ENCODE measurements around the gene UBXN6. TPM values are rescaled to one million over a fixed set of nuclear protein-coding genes. Genes with fewer than 3 reads are reported as not detected.

Gene UBXN6
- total RNA-seq, 4 donors from 2014 or later, result 40.7 to 72.9 (median 50.8) TPM

- intact Hi-C loops (cut with DNase I), result no loop called here
- TF ChIP-seq POLR2A (IDR thresholded peaks at IDR 0.05) (no peak), CTCF (IDR thresholded peaks at IDR 0.05) (no peak)
- Histone ChIP-seq H3K36me3 (peaks cover 0 to 37% (median 0%) of the 10 kb centered on the region in 3 donors), H3K9me3 (no peaks in the 10 kb centered on the region), H3K27ac (no peak overlapping the region), H3K4me1 (peaks cover 0 to 12% (median 0%) of the 10 kb centered on the region in 3 donors), H3K4me3 (no peak overlapping the region), H3K27me3 (no peaks in the 10 kb centered on the region)
- WGBS, 2 donors, result 84 to 85% methylated on average over 15 to 16 of the region's 16 CpGs
- DNase-seq, result no peak
Observed at GRCh38 chr19:4423416-4424126, 34.0 kb downstream of the UBXN6 start.

GRCh38 chr19:4416268-4416667, 41.3 kb downstream of the UBXN6 start:
- no peak for TF ChIP-seq CTCF (IDR thresholded peaks at IDR 0.05)
- no peak for TF ChIP-seq POLR2A (IDR thresholded peaks at IDR 0.05)
- Histone ChIP-seq H3K27ac (no peak overlapping the region), H3K9me3 (no peaks in the 10 kb centered on the region), H3K27me3 (no peaks in the 10 kb centered on the region), H3K4me1 (peaks cover 0 to 27% (median 0%) of the 10 kb centered on the region in 3 donors), H3K36me3 (peaks cover 0 to 21% (median 0%) of the 10 kb centered on the region in 3 donors), H3K4me3 (no peak overlapping the region)
- WGBS, 2 donors, result 86 to 91% methylated on average over 8 to 9 of the region's 9 CpGs
- intact Hi-C loops (cut with DNase I), result no loop called here
- no peak for DNase-seq

GRCh38 chr19:4415352-4415751, 42.2 kb downstream of the UBXN6 start:
- H3K4me1 ChIP-seq, result peaks cover 0 to 20% (median 0%) of the 10 kb centered on the region in 3 donors
- no peak overlapping the region for H3K4me3 ChIP-seq
- WGBS, 2 donors, result 66 to 83% methylated on average over 8 to 10 of the region's 10 CpGs
- no peak for DNase-seq
- no peaks in the 10 kb centered on the region for H3K27me3 ChIP-seq
- H3K27ac ChIP-seq, result peak overlapping the region in 2 of 4 donors; percentile 25 to 61
- H3K36me3 ChIP-seq, result peaks cover 0 to 27% (median 0%) of the 10 kb centered on the region in 3 donors
- intact Hi-C loops (cut with DNase I), result no loop called here
- no peak for TF ChIP-seq CTCF (IDR thresholded peaks at IDR 0.05)
- no peak for TF ChIP-seq POLR2A (IDR thresholded peaks at IDR 0.05)
- H3K9me3 ChIP-seq, result no peaks in the 10 kb centered on the region

- WGBS, 2 donors, result 55 to 58% methylated on average over 9 of the region's 9 CpGs
- no peak for DNase-seq
- TF ChIP-seq POLR2A (IDR thresholded peaks at IDR 0.05), result no peak
- no peak for TF ChIP-seq CTCF (IDR thresholded peaks at IDR 0.05)
Observed at GRCh38 chr19:4414800-4415321, 42.7 kb downstream of the UBXN6 start.

GRCh38 chr19:4414144-4414799, 43.3 kb downstream of the UBXN6 start:
- Histone ChIP-seq H3K27me3 (no peaks in the 10 kb centered on the region), H3K9me3 (no peaks in the 10 kb centered on the region), H3K4me3 (no peak overlapping the region), H3K36me3 (peaks cover 0 to 38% (median 0%) of the 10 kb centered on the region in 3 donors), H3K27ac (peak overlapping the region in 1 of 4 donors; percentile 61), H3K4me1 (peaks cover 0 to 15% (median 0%) of the 10 kb centered on the region in 3 donors)
- intact Hi-C loops (cut with DNase I), result no loop called here
- TF ChIP-seq POLR2A (IDR thresholded peaks at IDR 0.05) (no peak), CTCF (IDR thresholded peaks at IDR 0.05) (no peak)
- DNase-seq, result no peak
- 72 to 78% methylated on average over 6 to 7 of the region's 7 CpGs for WGBS, 2 donors

More at GRCh38 chr19:4414800-4415321, 42.7 kb downstream of the UBXN6 start:
- H3K4me1 ChIP-seq, result peaks cover 0 to 15% (median 0%) of the 10 kb centered on the region in 3 donors
- H3K27me3 ChIP-seq, result no peaks in the 10 kb centered on the region
- peak overlapping the region in 1 of 4 donors; percentile 61 for H3K27ac ChIP-seq
- intact Hi-C loops (cut with DNase I), result no loop called here
- H3K9me3 ChIP-seq, result no peaks in the 10 kb centered on the region
- H3K4me3 ChIP-seq, result no peak overlapping the region
- peaks cover 0 to 32% (median 0%) of the 10 kb centered on the region in 3 donors for H3K36me3 ChIP-seq
